Fibroblast of gingiva (primary cell): ENCODE data around the gene CCNJ.

Source experiments
- DNase-seq: peaks from one replicate; pipeline ENCODE4 v3.0.0-alpha.2; 2011; ENCODE audit warnings: low read depth

The CCNJ gene

GRCh38 chr10:96056787-96057186, 13.4 kb downstream of the CCNJ start:
- no peak for DNase-seq

- DNase-seq, result no peak
These were observed 17.8 kb downstream of the CCNJ start for GRCh38 chr10:96061232-96061631.

GRCh38 chr10:96072674-96073073, 29.3 kb downstream of the CCNJ start:
- no peak for DNase-seq

- DNase-seq, result peak; percentile 21
These were observed 30.3 kb downstream of the CCNJ start for GRCh38 chr10:96073722-96074121.

GRCh38 chr10:96074776-96075175, 31.4 kb downstream of the CCNJ start:
- DNase-seq, result no peak

GRCh38 chr10:96075977-96076376, 32.6 kb downstream of the CCNJ start:
- DNase-seq, result no peak

GRCh38 chr10:96077156-96077555, 33.8 kb downstream of the CCNJ start:
- DNase-seq, result no peak

- DNase-seq, result no peak
These were observed 38.8 kb downstream of the CCNJ start for GRCh38 chr10:96082153-96082552.

GRCh38 chr10:96082748-96083147, 39.4 kb downstream of the CCNJ start:
- no peak for DNase-seq

- no peak for DNase-seq
These were observed 45.7 kb downstream of the CCNJ start for GRCh38 chr10:96089116-96089515.

GRCh38 chr10:96089670-96090462, 46.5 kb downstream of the CCNJ start:
- peak; percentile 99 for DNase-seq

GRCh38 chr10:96090463-96090800, 47.0 kb downstream of the CCNJ start:
- no peak for DNase-seq

- no peak for DNase-seq
These were observed 49.8 kb downstream of the CCNJ start for GRCh38 chr10:96092999-96093767.

GRCh38 chr10:96093948-96094347, 50.6 kb downstream of the CCNJ start:
- DNase-seq, result no peak

GRCh38 chr10:96096958-96097357, 53.6 kb downstream of the CCNJ start:
- DNase-seq, result no peak

- no peak for DNase-seq
These were observed 54.5 kb downstream of the CCNJ start for GRCh38 chr10:96097865-96098264.

- DNase-seq, result no peak
These were observed 64.2 kb downstream of the CCNJ start for GRCh38 chr10:96107623-96108038.
